ENCODE data around the gene PAWR. TPM values are rescaled to one million over a fixed set of nuclear protein-coding genes. Genes with fewer than 3 reads are reported as not detected.

Gene PAWR, protein sequence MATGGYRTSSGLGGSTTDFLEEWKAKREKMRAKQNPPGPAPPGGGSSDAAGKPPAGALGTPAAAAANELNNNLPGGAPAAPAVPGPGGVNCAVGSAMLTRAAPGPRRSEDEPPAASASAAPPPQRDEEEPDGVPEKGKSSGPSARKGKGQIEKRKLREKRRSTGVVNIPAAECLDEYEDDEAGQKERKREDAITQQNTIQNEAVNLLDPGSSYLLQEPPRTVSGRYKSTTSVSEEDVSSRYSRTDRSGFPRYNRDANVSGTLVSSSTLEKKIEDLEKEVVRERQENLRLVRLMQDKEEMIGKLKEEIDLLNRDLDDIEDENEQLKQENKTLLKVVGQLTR
- polyA plus RNA-seq (2011; rRNA removed), result 10.5 and 13.1 TPM in 2 replicates
- polyA minus RNA-seq (2011; rRNA and poly(A)+ RNA removed), result 6.4 and 12.4 TPM in 2 replicates

DNA sequence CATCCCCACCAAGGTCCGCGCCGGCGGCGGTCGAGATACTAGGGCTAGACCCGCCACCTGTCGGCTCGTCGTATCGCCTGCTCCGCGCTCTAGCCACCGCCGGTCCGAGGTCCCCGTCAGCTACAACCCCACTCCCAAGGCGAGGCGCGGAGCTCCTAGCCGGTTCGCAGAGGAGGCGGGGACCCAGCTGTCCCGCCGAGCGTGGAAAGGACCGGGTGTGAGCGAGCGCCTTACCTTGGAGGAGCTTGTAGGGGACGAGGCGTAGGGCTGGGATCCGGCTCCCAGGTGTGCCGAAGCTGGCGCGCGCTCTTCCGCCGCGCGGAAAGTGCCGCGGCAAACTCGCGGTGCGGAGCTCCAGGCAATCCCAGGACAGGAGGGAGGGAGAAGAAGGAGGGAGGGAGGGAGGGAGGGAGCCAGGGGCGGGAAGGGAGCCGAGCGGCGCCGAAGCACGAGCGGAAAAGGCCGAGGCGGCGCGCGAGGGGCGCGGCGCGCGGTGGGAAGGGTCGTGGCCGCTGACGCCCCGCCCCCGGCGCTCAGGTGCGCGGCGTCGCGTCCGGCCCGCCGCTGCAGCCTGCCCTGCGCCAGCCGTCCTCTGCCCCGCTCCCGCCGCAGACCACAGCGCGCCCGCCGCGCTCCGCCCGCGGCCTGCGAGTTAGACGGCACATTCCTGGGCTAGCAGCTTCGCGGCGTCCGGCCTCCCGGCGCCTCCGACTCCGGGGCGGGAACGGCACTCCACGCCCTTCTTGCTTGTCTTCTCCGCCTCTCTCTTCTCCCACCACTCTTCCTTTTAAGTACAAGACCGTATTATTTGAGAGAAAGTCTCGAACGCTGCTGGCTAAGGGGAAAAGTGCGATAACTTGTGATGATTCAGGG lies at the start of gene PAWR:
Gene PAWR, minus strand, starts transcription at position 327 of the 873 bp plus-strand sequence. CDS start 720 bp downstream, outside the sequence.
- ChIA-PET CTCF (interaction anchor here (0.6 to 1.6 kb wide), 3 partner anchors 19 to 47 kb away, joined by 4 to 5 read pairs (median 4); no protein-coding TSS in a partner anchor), POLR2A (no interaction called here)
- peak; percentile 37 for TF ChIP-seq CTCF (IDR thresholded peaks at IDR 0.05; ENCODE audit: insufficient read depth, low read depth, low read length)
- H3K27me3 ChIP-seq (ENCODE audit: control insufficient read depth, insufficient read depth, low read length), result no peaks in the 10 kb centered on the region
- H3K4me3 ChIP-seq (ENCODE audit: low read depth, low read length), result peak within 1 kb of the TSS; percentile 98
- H3K36me3 ChIP-seq (ENCODE audit: control insufficient read depth, insufficient read depth, low read length), result no peaks in the 10 kb centered on the region
- DNase-seq (ENCODE audit: low read depth), result peak; percentile 73

GRCh38 chr12:79737875-79738718 lies 47.3 kb upstream of the PAWR start:
- peak; percentile 57 for TF ChIP-seq CTCF (IDR thresholded peaks at IDR 0.05; ENCODE audit: insufficient read depth, low read depth, low read length)
- POLR2A ChIA-PET, result no interaction called here
- no peaks in the 10 kb centered on the region for H3K27me3 ChIP-seq (ENCODE audit: control insufficient read depth, insufficient read depth, low read length)
- no peak for DNase-seq (ENCODE audit: low read depth)
- CTCF ChIA-PET, result interaction anchor here (0.6 to 1.9 kb wide), 11 partner anchors 21 to 1094 kb away, joined by 3 to 5 read pairs (median 4); partner anchors contain the start of gene PAWR
- no peaks in the 10 kb centered on the region for H3K36me3 ChIP-seq (ENCODE audit: control insufficient read depth, insufficient read depth, low read length)
- H3K4me3 ChIP-seq (ENCODE audit: low read depth, low read length), result no peak overlapping the region

DNA sequence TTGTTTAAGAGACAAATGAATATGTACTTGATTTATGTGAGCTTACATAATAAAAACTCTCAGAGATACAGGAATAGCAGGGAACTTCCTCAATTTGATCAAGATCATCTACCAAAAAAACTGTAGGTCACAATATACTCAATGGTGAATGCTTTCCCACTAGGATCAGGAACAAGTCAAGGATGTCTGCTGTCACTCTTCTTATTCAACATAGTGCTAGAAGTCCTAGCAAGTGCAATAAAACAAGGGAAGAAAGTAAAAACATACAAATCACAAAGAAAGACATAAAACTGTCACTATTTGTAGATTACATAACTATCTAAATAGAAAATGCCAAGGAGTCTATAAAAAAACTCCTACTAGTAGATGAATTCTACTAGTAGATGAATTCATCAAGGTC lies 41.9 kb upstream of the PAWR start:
- no peak for DNase-seq (ENCODE audit: low read depth)
- ChIA-PET POLR2A (no interaction called here), CTCF (no interaction called here)
- TF ChIP-seq CTCF (IDR thresholded peaks at IDR 0.05; ENCODE audit: insufficient read depth, low read depth, low read length), result no peak
- Histone ChIP-seq H3K27me3 (ENCODE audit: control insufficient read depth, insufficient read depth, low read length) (no peaks in the 10 kb centered on the region), H3K36me3 (ENCODE audit: control insufficient read depth, insufficient read depth, low read length) (no peaks in the 10 kb centered on the region), H3K4me3 (ENCODE audit: low read depth, low read length) (no peak overlapping the region)

GRCh38 chr12:79725987-79726386 lies 35.2 kb upstream of the PAWR start:
- Histone ChIP-seq H3K4me3 (ENCODE audit: low read depth, low read length) (no peak overlapping the region), H3K36me3 (ENCODE audit: control insufficient read depth, insufficient read depth, low read length) (no peaks in the 10 kb centered on the region), H3K27me3 (ENCODE audit: control insufficient read depth, insufficient read depth, low read length) (no peaks in the 10 kb centered on the region)
- TF ChIP-seq CTCF (IDR thresholded peaks at IDR 0.05; ENCODE audit: insufficient read depth, low read depth, low read length), result no peak
- POLR2A ChIA-PET, result no interaction called here
- DNase-seq (ENCODE audit: low read depth), result peak; percentile 43
- CTCF ChIA-PET, result interaction anchor here (0.7 to 1.0 kb wide), 2 partner anchors 317 to 539 kb away, joined by 3 read pairs; no protein-coding TSS in a partner anchor

Measured in BJ (cell line).